Epithelial cell of alveolus of lung (primary cell): ENCODE data around the gene DCTD. TPM values are rescaled to one million over a fixed set of nuclear protein-coding genes. Genes with fewer than 3 reads are reported as not detected.

Experiments
- total RNA-seq: library from RNA; depleted of rRNA; stranded (reverse); fragments of >200 nt; gene quantifications from 2 replicates; pipeline ENCODE4 v1.2.1, GENCODE V29; 2015

DCTD gene
- total RNA-seq: 67.7 and 87.7 TPM in 2 replicates

DNA sequence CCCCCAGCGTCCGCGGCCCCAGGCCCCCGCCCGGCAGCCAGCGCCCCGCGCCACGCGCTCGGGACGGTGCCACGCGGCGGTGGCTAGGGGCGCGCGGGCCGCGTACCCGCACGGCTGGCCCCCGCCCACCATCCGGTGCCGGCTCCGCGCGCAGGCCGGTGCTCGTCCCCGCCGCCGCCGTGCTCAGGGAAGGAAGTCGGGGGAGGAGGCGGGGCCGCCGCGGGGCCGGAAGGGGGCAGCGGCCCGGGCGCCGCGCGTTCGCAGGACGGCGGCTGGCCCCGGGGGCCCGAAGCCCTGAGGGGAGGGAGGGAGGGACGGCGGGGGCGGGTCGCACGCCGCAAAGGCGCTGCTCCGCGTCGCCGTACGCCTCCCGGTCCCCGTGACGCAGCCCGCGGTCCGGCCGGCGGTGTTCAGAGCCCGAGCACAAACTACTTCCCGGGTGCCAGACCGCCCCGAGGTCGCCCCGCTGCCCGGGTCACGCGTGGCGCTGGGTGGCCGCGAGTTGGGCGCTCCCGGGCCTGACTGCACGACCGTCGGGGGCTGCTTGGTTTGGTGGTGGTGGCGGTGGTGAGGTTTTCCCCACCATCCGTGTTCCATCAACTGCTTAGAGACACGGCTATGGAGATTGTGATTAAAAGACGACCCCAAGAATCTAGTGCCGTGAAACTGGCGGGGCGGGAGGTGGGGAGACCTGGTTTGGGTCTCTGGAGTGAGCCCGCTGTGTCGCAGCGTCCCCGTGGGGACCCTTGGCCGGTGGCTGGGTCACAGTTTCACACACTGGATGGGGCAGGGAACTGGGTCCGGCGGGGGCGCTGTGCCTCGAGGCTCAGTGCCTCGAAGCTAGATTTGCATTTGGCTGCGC is at the start of gene DCTD:
Gene DCTD, minus strand, starts transcription at position 205 of the 862 bp plus-strand sequence. CDS start 1,818 bp downstream, outside the sequence.

Other genes with a start within 250 kb of the DCTD start
- gene WWC2, start 181.9 kb upstream of the DCTD start, total RNA-seq: 11.7 and 13.6 TPM in 2 replicates